Astrocyte (in vitro differentiated cells and primary cell): ENCODE results near the gene SOSTDC1.

Experiments used
- CTCF ChIP-seq: IDR thresholded peaks from 2 replicates; pipeline ENCODE4 v1.5.1; 2011; ENCODE audit warnings: low read depth, mild to moderate bottlenecking, inconsistent platforms, low read length, moderate library complexity; ENCODE audit not compliant: insufficient read depth
- EZH2 ChIP-seq: IDR thresholded peaks from 2 replicates; pipeline ENCODE4 v1.6.1; 2012; ENCODE audit warnings: mild to moderate bottlenecking, low read length, inconsistent platforms; ENCODE audit not compliant: insufficient read depth

- TF ChIP-seq CTCF, result no peak
- no peak for TF ChIP-seq EZH2
Observed at GRCh38 chr7:16463520-16463919, 2.0 kb downstream of the SOSTDC1 start.
